ENCODE results near the gene SLC47A2. TPM values are rescaled to one million over a fixed set of nuclear protein-coding genes. Genes with fewer than 3 reads are reported as not detected.

Gene SLC47A2
- total and polyA plus RNA-seq, 2 of the 13 experiments (the other 11 are each of a cell fraction or from before 2014, with no cell fraction given): 0.04 TPM; not detected in 1

- no peak; the same call in 1 of the 2 replicates for TF ChIP-seq STAT6 (CRISPR knock-in tag; IDR thresholded peaks at IDR 0.05; ENCODE audit: borderline replicate concordance)
- TF ChIP-seq ZNF513 (CRISPR knock-in tag; conservative IDR thresholded peaks at IDR 0.05): no peak
- peak; percentile 82; the same call in 1 of the 2 replicates for TF ChIP-seq ZFP37 (CRISPR knock-in tag; IDR thresholded peaks at IDR 0.05; ENCODE audit: borderline replicate concordance)
- TF ChIP-seq SCMH1 (CRISPR knock-in tag; IDR thresholded peaks at IDR 0.05; ENCODE audit: borderline replicate concordance): no peak
- peak; percentile 61; the same call in 1 of the 2 replicates for TF ChIP-seq SIN3A (IDR thresholded peaks at IDR 0.05; ENCODE audit: borderline replicate concordance, low read depth, low read length)
- TF ChIP-seq GRHL1 (CRISPR knock-in tag; conservative IDR thresholded peaks at IDR 0.05): no peak
- TF ChIP-seq NFIC (IDR thresholded peaks at IDR 0.05; ENCODE audit: low read length): peak; percentile 46; the same call in 1 of the 2 replicates
- no peak for TF ChIP-seq NPAS2 (CRISPR knock-in tag; IDR thresholded peaks at IDR 0.05; ENCODE audit: borderline replicate concordance)
- no peak for TF ChIP-seq EED (CRISPR knock-in tag; IDR thresholded peaks at IDR 0.05)
- TF ChIP-seq ZNF362 (CRISPR knock-in tag; IDR thresholded peaks at IDR 0.05; ENCODE audit: borderline replicate concordance): peak; percentile 73; the same call in 1 of the 2 replicates
- TF ChIP-seq ETV5 (CRISPR knock-in tag; IDR thresholded peaks at IDR 0.05; ENCODE audit: borderline replicate concordance): peak; percentile 83
- peak; percentile 93 for TF ChIP-seq ARNT2 (CRISPR knock-in tag; IDR thresholded peaks at IDR 0.05; ENCODE audit: low read depth)
- peak; percentile 72; the same call in 1 of the 2 replicates for TF ChIP-seq CSRNP2 (CRISPR knock-in tag; conservative IDR thresholded peaks at IDR 0.05; ENCODE audit: low read depth)
- peak; percentile 97 for TF ChIP-seq TAF1 (CRISPR knock-in tag; IDR thresholded peaks at IDR 0.05)
- no peak for TF ChIP-seq DNMT1 (CRISPR knock-in tag; IDR thresholded peaks at IDR 0.05)
- no peak; the same call in 1 of the 2 replicates for TF ChIP-seq ZNF816 (CRISPR knock-in tag; IDR thresholded peaks at IDR 0.05; ENCODE audit: borderline replicate concordance)
- no peak for TF ChIP-seq ZNF24 (IDR thresholded peaks at IDR 0.05)
Observed at GRCh38 chr17:19648475-19649273, 67.7 kb downstream of the SLC47A2 start, which contains the start of gene ALDH3A2 (continued).
